ENCODE results near the gene HELB.

DNA sequence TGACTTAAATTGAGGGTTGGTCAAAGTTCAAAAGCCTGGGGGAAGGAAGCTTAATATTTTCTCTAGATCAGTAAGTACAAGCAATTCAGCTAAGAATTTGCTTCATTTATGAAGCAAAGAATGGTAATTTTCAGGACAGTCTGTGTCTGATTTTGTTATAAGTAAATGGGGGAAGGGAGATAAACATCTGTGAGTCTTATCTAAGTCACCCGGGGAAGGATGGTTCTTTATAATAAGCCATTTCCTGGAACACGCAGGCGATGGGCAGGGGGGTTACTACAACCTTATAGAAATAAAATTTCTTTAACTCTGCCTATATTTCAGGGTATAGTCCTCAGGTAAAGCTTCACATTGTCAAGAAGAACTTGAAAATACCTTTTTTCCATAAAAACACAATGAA lies 42.9 kb downstream of the HELB start:
- no peak for TF ChIP-seq ZNF70 (CRISPR knock-in tag; IDR thresholded peaks at IDR 0.05)
- no peak for TF ChIP-seq ZNF565 (CRISPR knock-in tag; conservative IDR thresholded peaks at IDR 0.05; ENCODE audit: low read depth)
- TF ChIP-seq ARNTL (CRISPR knock-in tag; IDR thresholded peaks at IDR 0.05; ENCODE audit: borderline replicate concordance, low read depth): no peak
- TF ChIP-seq ZNF8 (CRISPR knock-in tag; IDR thresholded peaks at IDR 0.05): no peak
- no peak for TF ChIP-seq OSR1 (CRISPR knock-in tag; IDR thresholded peaks at IDR 0.05)
- no peak for TF ChIP-seq ZFP3 (CRISPR knock-in tag; IDR thresholded peaks at IDR 0.05)
- TF ChIP-seq, protein P1, sequence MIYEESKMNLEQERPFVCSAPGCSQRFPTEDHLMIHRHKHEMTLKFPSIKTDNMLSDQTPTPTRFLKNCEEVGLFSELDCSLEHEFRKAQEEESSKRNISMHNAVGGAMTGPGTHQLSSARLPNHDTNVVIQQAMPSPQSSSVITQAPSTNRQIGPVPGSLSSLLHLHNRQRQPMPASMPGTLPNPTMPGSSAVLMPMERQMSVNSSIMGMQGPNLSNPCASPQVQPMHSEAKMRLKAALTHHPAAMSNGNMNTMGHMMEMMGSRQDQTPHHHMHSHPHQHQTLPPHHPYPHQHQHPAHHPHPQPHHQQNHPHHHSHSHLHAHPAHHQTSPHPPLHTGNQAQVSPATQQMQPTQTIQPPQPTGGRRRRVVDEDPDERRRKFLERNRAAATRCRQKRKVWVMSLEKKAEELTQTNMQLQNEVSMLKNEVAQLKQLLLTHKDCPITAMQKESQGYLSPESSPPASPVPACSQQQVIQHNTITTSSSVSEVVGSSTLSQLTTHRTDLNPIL (CRISPR knock-in tag; IDR thresholded peaks at IDR 0.05; ENCODE audit: low read depth): no peak
- no peak for TF ChIP-seq ZFP30 (CRISPR knock-in tag; IDR thresholded peaks at IDR 0.05)
- TF ChIP-seq, protein P2, sequence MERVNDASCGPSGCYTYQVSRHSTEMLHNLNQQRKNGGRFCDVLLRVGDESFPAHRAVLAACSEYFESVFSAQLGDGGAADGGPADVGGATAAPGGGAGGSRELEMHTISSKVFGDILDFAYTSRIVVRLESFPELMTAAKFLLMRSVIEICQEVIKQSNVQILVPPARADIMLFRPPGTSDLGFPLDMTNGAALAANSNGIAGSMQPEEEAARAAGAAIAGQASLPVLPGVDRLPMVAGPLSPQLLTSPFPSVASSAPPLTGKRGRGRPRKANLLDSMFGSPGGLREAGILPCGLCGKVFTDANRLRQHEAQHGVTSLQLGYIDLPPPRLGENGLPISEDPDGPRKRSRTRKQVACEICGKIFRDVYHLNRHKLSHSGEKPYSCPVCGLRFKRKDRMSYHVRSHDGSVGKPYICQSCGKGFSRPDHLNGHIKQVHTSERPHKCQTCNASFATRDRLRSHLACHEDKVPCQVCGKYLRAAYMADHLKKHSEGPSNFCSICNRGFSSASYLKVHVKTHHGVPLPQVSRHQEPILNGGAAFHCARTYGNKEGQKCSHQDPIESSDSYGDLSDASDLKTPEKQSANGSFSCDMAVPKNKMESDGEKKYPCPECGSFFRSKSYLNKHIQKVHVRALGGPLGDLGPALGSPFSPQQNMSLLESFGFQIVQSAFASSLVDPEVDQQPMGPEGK (CRISPR knock-in tag; IDR thresholded peaks at IDR 0.05; ENCODE audit: borderline replicate concordance): no peak
- TF ChIP-seq TOX (CRISPR knock-in tag; IDR thresholded peaks at IDR 0.05; ENCODE audit: borderline replicate concordance): no peak
- no peak for TF ChIP-seq BACH2 (CRISPR knock-in tag; IDR thresholded peaks at IDR 0.05; ENCODE audit: borderline replicate concordance)

Measured in SK-N-SH treated with all-trans-retinoic acid at 6 μM for 48 hours (cell line).